Activated T-helper 1 cell treated with anti-CD3 and anti-CD28 coated beads, Interleukin-2, amount 50 U/mL, for 16 hours (primary cell): Measurements from ENCODE around the gene SLC6A6.

Source experiments
- DNase-seq, 2 donors: peaks; one replicate each; pipeline ENCODE4 v3.0.0-alpha.2; 2020; ENCODE audit warnings: low read depth in 1 of 2, low spot score in 1 of 2

Gene SLC6A6

DNA sequence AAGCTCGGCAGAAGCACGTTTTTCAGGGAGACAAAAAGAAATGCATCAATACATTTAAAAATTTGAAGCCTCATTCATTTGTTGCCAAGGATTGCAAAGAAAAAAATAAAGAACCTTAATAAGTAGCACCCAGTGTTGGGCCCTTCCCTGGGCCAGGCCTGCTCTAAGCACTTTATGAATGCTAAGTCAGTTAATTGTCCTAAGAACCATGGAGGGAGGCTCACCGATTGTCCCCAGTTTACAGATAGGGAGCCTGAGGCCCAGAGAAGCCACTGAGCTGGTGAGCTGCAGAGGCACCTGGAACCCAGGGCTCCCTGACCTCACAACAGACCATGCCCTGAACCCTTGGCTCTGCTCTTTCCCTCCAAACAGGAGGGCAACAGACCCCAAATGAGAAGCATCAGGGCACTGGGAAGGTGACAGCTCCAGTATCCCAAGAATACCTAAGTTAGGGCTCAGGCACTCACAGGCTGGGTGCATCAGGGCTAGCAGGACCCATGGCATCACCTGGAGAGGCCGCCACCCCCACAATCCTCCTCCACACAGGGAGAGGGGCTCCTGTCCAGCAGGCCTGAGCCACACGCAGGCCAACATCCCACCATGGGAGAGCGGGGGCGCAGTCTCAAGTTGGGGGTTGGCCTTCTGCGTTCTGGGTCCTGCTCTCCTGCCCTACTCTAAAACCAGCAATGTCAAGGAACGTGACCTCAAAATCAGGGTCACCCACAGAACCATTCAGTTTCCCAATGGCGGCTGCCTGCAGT, 133.8 kb downstream of the SLC6A6 start:
- no peak for DNase-seq

GRCh38 chr3:14536837-14537589, 134.6 kb downstream of the SLC6A6 start:
- no peak for DNase-seq

- DNase-seq = no peak
Measured at GRCh38 chr3:14537590-14538450, 135.4 kb downstream of the SLC6A6 start.

DNA sequence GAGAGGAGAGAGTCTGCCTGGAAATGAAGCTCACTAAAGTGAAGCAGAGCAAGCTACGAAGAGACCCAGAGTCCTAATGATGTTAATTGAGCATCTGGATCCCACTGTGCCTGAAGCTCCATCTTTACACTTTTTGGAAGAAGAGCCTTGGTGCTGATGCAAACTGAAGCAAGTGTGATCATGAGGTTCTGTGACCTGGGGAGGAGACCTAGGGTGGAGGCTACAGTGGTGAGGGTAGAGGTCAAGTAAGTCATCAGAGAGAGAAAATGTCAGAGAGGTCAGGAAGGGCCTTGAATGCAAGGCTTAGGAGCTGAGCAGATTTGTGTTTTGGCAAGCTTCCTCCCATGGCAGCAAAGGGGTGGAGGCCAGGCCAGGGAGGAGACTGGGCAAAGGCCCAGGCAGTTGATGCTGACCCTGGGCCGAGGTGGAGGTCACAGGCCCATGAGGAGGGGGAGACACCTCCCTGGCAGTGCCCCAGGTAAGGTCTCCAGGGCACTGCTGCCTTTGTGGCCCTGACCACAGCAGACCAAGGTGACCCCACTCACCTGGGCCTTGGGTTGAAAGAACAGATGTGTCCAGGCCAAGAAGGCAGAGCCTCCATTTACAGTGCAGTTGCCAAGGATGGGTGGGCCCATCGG, 136.2 kb downstream of the SLC6A6 start:
- DNase-seq = no peak
